ENCODE results near the gene BCL2L11. TPM values are rescaled to one million over a fixed set of nuclear protein-coding genes. Genes with fewer than 3 reads are reported as not detected.

The BCL2L11 gene
- total and polyA plus RNA-seq, 10 of the 15 experiments (the other 5 are each of a cell fraction or from before 2014, with no cell fraction given): 0.29 to 10.1 (median 1.1) TPM

DNA sequence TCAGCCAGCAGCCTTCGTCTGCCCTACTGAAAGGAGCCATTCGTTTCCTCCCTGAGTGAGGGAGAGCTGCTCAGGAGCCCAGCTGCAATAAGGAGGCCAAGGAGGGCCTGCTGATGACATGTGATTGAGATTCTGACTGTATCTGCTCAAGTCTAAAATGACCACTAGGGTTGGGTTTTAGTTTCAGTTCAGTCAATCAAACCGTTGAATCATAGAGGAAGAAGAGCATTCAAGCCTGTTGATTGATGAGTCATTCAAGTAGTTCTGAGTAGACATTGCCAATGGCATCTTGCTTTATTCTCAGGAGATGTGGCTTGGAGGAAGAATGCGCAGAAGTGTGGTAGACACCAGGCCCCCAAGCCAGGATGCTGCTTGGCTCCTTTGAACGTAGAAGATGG, 19.9 kb upstream of the BCL2L11 start (continued):
- TF ChIP-seq, protein P1, sequence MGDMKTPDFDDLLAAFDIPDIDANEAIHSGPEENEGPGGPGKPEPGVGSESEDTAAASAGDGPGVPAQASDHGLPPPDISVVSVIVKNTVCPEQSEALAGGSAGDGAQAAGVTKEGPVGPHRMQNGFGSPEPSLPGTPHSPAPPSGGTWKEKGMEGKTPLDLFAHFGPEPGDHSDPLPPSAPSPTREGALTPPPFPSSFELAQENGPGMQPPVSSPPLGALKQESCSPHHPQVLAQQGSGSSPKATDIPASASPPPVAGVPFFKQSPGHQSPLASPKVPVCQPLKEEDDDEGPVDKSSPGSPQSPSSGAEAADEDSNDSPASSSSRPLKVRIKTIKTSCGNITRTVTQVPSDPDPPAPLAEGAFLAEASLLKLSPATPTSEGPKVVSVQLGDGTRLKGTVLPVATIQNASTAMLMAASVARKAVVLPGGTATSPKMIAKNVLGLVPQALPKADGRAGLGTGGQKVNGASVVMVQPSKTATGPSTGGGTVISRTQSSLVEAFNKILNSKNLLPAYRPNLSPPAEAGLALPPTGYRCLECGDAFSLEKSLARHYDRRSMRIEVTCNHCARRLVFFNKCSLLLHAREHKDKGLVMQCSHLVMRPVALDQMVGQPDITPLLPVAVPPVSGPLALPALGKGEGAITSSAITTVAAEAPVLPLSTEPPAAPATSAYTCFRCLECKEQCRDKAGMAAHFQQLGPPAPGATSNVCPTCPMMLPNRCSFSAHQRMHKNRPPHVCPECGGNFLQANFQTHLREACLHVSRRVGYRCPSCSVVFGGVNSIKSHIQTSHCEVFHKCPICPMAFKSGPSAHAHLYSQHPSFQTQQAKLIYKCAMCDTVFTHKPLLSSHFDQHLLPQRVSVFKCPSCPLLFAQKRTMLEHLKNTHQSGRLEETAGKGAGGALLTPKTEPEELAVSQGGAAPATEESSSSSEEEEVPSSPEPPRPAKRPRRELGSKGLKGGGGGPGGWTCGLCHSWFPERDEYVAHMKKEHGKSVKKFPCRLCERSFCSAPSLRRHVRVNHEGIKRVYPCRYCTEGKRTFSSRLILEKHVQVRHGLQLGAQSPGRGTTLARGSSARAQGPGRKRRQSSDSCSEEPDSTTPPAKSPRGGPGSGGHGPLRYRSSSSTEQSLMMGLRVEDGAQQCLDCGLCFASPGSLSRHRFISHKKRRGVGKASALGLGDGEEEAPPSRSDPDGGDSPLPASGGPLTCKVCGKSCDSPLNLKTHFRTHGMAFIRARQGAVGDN (IDR thresholded peaks at IDR 0.05): no peak
- no peak for TF ChIP-seq STAT3 (IDR thresholded peaks at IDR 0.05; ENCODE audit: low read depth, low read length)
- no peak for TF ChIP-seq SREBF1 (IDR thresholded peaks at IDR 0.05; ENCODE audit: low read length)
- TF ChIP-seq LARP7 (IDR thresholded peaks at IDR 0.05): no peak
- TF ChIP-seq MYB (IDR thresholded peaks at IDR 0.05; ENCODE audit: borderline replicate concordance, low read depth, low read length): no peak
- TF ChIP-seq, protein P2, sequence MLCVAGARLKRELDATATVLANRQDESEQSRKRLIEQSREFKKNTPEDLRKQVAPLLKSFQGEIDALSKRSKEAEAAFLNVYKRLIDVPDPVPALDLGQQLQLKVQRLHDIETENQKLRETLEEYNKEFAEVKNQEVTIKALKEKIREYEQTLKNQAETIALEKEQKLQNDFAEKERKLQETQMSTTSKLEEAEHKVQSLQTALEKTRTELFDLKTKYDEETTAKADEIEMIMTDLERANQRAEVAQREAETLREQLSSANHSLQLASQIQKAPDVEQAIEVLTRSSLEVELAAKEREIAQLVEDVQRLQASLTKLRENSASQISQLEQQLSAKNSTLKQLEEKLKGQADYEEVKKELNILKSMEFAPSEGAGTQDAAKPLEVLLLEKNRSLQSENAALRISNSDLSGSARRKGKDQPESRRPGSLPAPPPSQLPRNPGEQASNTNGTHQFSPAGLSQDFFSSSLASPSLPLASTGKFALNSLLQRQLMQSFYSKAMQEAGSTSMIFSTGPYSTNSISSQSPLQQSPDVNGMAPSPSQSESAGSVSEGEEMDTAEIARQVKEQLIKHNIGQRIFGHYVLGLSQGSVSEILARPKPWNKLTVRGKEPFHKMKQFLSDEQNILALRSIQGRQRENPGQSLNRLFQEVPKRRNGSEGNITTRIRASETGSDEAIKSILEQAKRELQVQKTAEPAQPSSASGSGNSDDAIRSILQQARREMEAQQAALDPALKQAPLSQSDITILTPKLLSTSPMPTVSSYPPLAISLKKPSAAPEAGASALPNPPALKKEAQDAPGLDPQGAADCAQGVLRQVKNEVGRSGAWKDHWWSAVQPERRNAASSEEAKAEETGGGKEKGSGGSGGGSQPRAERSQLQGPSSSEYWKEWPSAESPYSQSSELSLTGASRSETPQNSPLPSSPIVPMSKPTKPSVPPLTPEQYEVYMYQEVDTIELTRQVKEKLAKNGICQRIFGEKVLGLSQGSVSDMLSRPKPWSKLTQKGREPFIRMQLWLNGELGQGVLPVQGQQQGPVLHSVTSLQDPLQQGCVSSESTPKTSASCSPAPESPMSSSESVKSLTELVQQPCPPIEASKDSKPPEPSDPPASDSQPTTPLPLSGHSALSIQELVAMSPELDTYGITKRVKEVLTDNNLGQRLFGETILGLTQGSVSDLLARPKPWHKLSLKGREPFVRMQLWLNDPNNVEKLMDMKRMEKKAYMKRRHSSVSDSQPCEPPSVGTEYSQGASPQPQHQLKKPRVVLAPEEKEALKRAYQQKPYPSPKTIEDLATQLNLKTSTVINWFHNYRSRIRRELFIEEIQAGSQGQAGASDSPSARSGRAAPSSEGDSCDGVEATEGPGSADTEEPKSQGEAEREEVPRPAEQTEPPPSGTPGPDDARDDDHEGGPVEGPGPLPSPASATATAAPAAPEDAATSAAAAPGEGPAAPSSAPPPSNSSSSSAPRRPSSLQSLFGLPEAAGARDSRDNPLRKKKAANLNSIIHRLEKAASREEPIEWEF (IDR thresholded peaks at IDR 0.05; ENCODE audit: insufficient replicate concordance, low read depth, low read length): no peak
- TF ChIP-seq MEF2B (IDR thresholded peaks at IDR 0.05; ENCODE audit: partially characterized antibody, poor library complexity, severe bottlenecking): peak; percentile 37
- TF ChIP-seq, protein P3, sequence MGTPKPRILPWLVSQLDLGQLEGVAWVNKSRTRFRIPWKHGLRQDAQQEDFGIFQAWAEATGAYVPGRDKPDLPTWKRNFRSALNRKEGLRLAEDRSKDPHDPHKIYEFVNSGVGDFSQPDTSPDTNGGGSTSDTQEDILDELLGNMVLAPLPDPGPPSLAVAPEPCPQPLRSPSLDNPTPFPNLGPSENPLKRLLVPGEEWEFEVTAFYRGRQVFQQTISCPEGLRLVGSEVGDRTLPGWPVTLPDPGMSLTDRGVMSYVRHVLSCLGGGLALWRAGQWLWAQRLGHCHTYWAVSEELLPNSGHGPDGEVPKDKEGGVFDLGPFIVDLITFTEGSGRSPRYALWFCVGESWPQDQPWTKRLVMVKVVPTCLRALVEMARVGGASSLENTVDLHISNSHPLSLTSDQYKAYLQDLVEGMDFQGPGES (IDR thresholded peaks at IDR 0.05): no peak
- TF ChIP-seq, protein P4, sequence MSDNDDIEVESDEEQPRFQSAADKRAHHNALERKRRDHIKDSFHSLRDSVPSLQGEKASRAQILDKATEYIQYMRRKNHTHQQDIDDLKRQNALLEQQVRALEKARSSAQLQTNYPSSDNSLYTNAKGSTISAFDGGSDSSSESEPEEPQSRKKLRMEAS (IDR thresholded peaks at IDR 0.05; ENCODE audit: low read depth, low read length): no peak
- no peak for TF ChIP-seq ZNF622 (IDR thresholded peaks at IDR 0.05)
- TF ChIP-seq TCF12 (IDR thresholded peaks at IDR 0.05; ENCODE audit: low read depth, low read length): peak; percentile 64; the same call in 1 of the 2 replicates
- TF ChIP-seq CHD1 (IDR thresholded peaks at IDR 0.05; ENCODE audit: low read depth, low read length): no peak
- no peak for TF ChIP-seq HDAC2 (IDR thresholded peaks at IDR 0.05)
- no peak for TF ChIP-seq CBX3 (IDR thresholded peaks at IDR 0.05; ENCODE audit: borderline replicate concordance, low read depth)
- TF ChIP-seq SMARCA5 (IDR thresholded peaks at IDR 0.05): no peak
- TF ChIP-seq PML (IDR thresholded peaks at IDR 0.05; ENCODE audit: low read length): 0 out of 2 replicates have a peak, but pooled peaks have one; percentile 34

Data from GM12878 (cell line).